Activated T-cell treated with anti-CD3 and anti-CD28 coated beads, Interleukin-2, amount 50 U/mL, for 72 hours (primary cell): ENCODE results near the gene DNM3. TPM values are rescaled to one million over a fixed set of nuclear protein-coding genes. Genes with fewer than 3 reads are reported as not detected.

Experiments used
- ATAC-seq, 2 donors: fragments of 150-1000 bp; cut with Tn5 transposase; replicated peaks in 1 of 2; 2 replicates each; pipeline ENCODE4 v1.10.0; 2021; ENCODE audit warnings: moderate library complexity in 2 of 2, mild to moderate bottlenecking in 1 of 2
- DNase-seq, 2 donors: peaks; one replicate each; pipeline ENCODE4 v3.0.0; 2021 to 2022; ENCODE audit warnings: mixed read lengths in 1 of 2
- H3K27ac Mint-ChIP-seq: one replicate; pipeline ENCODE4 v1.8.0; 2022; ENCODE audit warnings: mild to moderate bottlenecking, moderate library complexity, mixed read lengths
- H3K27me3 Mint-ChIP-seq: one replicate; pipeline ENCODE4 v1.8.0; 2022; ENCODE audit warnings: low read depth, mixed read lengths
- H3K36me3 Mint-ChIP-seq, 2 donors: one replicate each; pipeline ENCODE4 v1.8.0; 2022; ENCODE audit warnings: mixed read lengths in 2 of 2, mild to moderate bottlenecking in 1 of 2; ENCODE audit not compliant: insufficient read depth in 2 of 2
- H3K4me1 Mint-ChIP-seq: one replicate; pipeline ENCODE4 v1.8.0; 2022; ENCODE audit warnings: low read depth, mixed read lengths
- H3K4me3 Mint-ChIP-seq, 2 donors: one replicate each; pipeline ENCODE4 v1.8.0; 2022; ENCODE audit warnings: mild to moderate bottlenecking in 2 of 2, mixed read lengths in 2 of 2, moderate library complexity in 2 of 2
- H3K9me3 Mint-ChIP-seq, 2 donors: one replicate each; pipeline ENCODE4 v1.8.0; 2022; ENCODE audit warnings: mixed read lengths in 2 of 2
- total RNA-seq, 2 donors: library from RNA; stranded (reverse); gene quantifications; one replicate each; pipeline ENCODE4 v1.2.3, GENCODE V29; 2022

The DNM3 gene
- total RNA-seq, 2 donors from 2014 or later, result 1.5 to 3.4 TPM

- Mint-ChIP-seq H3K27me3 (peaks cover 9% of the 10 kb centered on the region), H3K4me3 (no peak overlapping the region), H3K36me3 (no peaks in the 10 kb centered on the region), H3K9me3 (no peaks in the 10 kb centered on the region), H3K4me1 (no peaks in the 10 kb centered on the region), H3K27ac (no peak overlapping the region)
- DNase-seq (no peak), ATAC-seq (no peak)
Measured at GRCh38 chr1:171949316-171949715, 108.0 kb downstream of the DNM3 start.

- no peaks in the 10 kb centered on the region for H3K9me3 Mint-ChIP-seq
Measured at GRCh38 chr1:171953835-171954234, 112.5 kb downstream of the DNM3 start.

GRCh38 chr1:171954361-171954760 is 113.1 kb downstream of the DNM3 start:
- H3K27me3 Mint-ChIP-seq, result peaks cover 9% of the 10 kb centered on the region
- no peak overlapping the region for H3K4me3 Mint-ChIP-seq
- no peaks in the 10 kb centered on the region for H3K4me1 Mint-ChIP-seq
- no peak for ATAC-seq
- no peak for DNase-seq
- H3K36me3 Mint-ChIP-seq, result no peaks in the 10 kb centered on the region
- H3K27ac Mint-ChIP-seq, result no peak overlapping the region
- no peaks in the 10 kb centered on the region for H3K9me3 Mint-ChIP-seq

More at GRCh38 chr1:171953835-171954234, 112.5 kb downstream of the DNM3 start:
- Mint-ChIP-seq H3K4me3 (no peak overlapping the region), H3K27me3 (peaks cover 9% of the 10 kb centered on the region), H3K4me1 (no peaks in the 10 kb centered on the region), H3K27ac (no peak overlapping the region), H3K36me3 (no peaks in the 10 kb centered on the region)
- DNase-seq (no peak), ATAC-seq (no peak)

GRCh38 chr1:171961861-171962260 is 120.6 kb downstream of the DNM3 start:
- Mint-ChIP-seq H3K4me1 (no peaks in the 10 kb centered on the region), H3K36me3 (no peaks in the 10 kb centered on the region), H3K4me3 (no peak overlapping the region), H3K9me3 (no peaks in the 10 kb centered on the region), H3K27me3 (no peaks in the 10 kb centered on the region), H3K27ac (no peak overlapping the region)
- DNase-seq, result no peak
- ATAC-seq, result no peak

GRCh38 chr1:171963762-171964161 is 122.5 kb downstream of the DNM3 start:
- DNase-seq (no peak), ATAC-seq (no peak)
- H3K27ac Mint-ChIP-seq, result no peak overlapping the region
- no peaks in the 10 kb centered on the region for H3K27me3 Mint-ChIP-seq
- H3K36me3 Mint-ChIP-seq, result no peaks in the 10 kb centered on the region
- H3K4me3 Mint-ChIP-seq, result no peak overlapping the region
- H3K4me1 Mint-ChIP-seq, result no peaks in the 10 kb centered on the region
- no peaks in the 10 kb centered on the region for H3K9me3 Mint-ChIP-seq

GRCh38 chr1:171965777-171966176 is 124.5 kb downstream of the DNM3 start:
- no peak for DNase-seq
- H3K36me3 Mint-ChIP-seq, result no peaks in the 10 kb centered on the region
- no peaks in the 10 kb centered on the region for H3K4me1 Mint-ChIP-seq
- no peak overlapping the region for H3K27ac Mint-ChIP-seq
- H3K27me3 Mint-ChIP-seq, result no peaks in the 10 kb centered on the region
- no peak for ATAC-seq
- H3K4me3 Mint-ChIP-seq, result no peak overlapping the region
- H3K9me3 Mint-ChIP-seq, result no peaks in the 10 kb centered on the region

GRCh38 chr1:171966426-171967220 is 125.3 kb downstream of the DNM3 start:
- Mint-ChIP-seq H3K9me3 (no peaks in the 10 kb centered on the region), H3K27ac (no peak overlapping the region), H3K4me1 (no peaks in the 10 kb centered on the region), H3K4me3 (no peak overlapping the region), H3K36me3 (no peaks in the 10 kb centered on the region), H3K27me3 (no peaks in the 10 kb centered on the region)
- DNase-seq (no peak), ATAC-seq (no peak)

GRCh38 chr1:171969226-171969625 is 127.9 kb downstream of the DNM3 start:
- Mint-ChIP-seq H3K4me1 (no peaks in the 10 kb centered on the region), H3K4me3 (no peak overlapping the region), H3K27me3 (peaks cover 5% of the 10 kb centered on the region), H3K27ac (no peak overlapping the region), H3K36me3 (no peaks in the 10 kb centered on the region), H3K9me3 (no peaks in the 10 kb centered on the region)
- ATAC-seq (no peak), DNase-seq (no peak)

- no peak for DNase-seq
- Mint-ChIP-seq H3K27ac (no peak overlapping the region), H3K4me3 (no peak overlapping the region), H3K27me3 (peaks cover 5% of the 10 kb centered on the region), H3K36me3 (no peaks in the 10 kb centered on the region), H3K4me1 (no peaks in the 10 kb centered on the region), H3K9me3 (no peaks in the 10 kb centered on the region)
- no peak for ATAC-seq
Measured at GRCh38 chr1:171969813-171970212, 128.5 kb downstream of the DNM3 start.

- Mint-ChIP-seq H3K27me3 (peaks cover 5% of the 10 kb centered on the region), H3K4me3 (no peak overlapping the region), H3K4me1 (no peaks in the 10 kb centered on the region), H3K9me3 (peaks cover 2% of the 10 kb centered on the region in 2 donors), H3K36me3 (no peaks in the 10 kb centered on the region), H3K27ac (no peak overlapping the region)
- no peak for ATAC-seq
- DNase-seq, result no peak
Measured at GRCh38 chr1:171972846-171973245, 131.5 kb downstream of the DNM3 start.

GRCh38 chr1:171973421-171973820 is 132.1 kb downstream of the DNM3 start:
- ATAC-seq, result no peak
- H3K27me3 Mint-ChIP-seq, result peaks cover 5% of the 10 kb centered on the region
- H3K27ac Mint-ChIP-seq, result no peak overlapping the region
- no peaks in the 10 kb centered on the region for H3K36me3 Mint-ChIP-seq
- DNase-seq, result no peak
- no peak overlapping the region for H3K4me3 Mint-ChIP-seq
- no peaks in the 10 kb centered on the region for H3K4me1 Mint-ChIP-seq
- H3K9me3 Mint-ChIP-seq, result peaks cover 2% of the 10 kb centered on the region in 2 donors

- H3K36me3 Mint-ChIP-seq, result no peaks in the 10 kb centered on the region
- H3K4me3 Mint-ChIP-seq, result no peak overlapping the region
- H3K4me1 Mint-ChIP-seq, result no peaks in the 10 kb centered on the region
- no peaks in the 10 kb centered on the region for H3K9me3 Mint-ChIP-seq
- H3K27ac Mint-ChIP-seq, result no peak overlapping the region
- H3K27me3 Mint-ChIP-seq, result no peaks in the 10 kb centered on the region
- DNase-seq (no peak), ATAC-seq (no peak)
Measured at GRCh38 chr1:171981303-171981702, 140.0 kb downstream of the DNM3 start.

- H3K27me3 Mint-ChIP-seq, result no peaks in the 10 kb centered on the region
- H3K4me3 Mint-ChIP-seq, result no peak overlapping the region
- H3K4me1 Mint-ChIP-seq, result no peaks in the 10 kb centered on the region
- ATAC-seq (no peak), DNase-seq (no peak)
- H3K27ac Mint-ChIP-seq, result no peak overlapping the region
- H3K9me3 Mint-ChIP-seq, result no peaks in the 10 kb centered on the region
- no peaks in the 10 kb centered on the region for H3K36me3 Mint-ChIP-seq
Measured at GRCh38 chr1:171983584-171983983, 142.3 kb downstream of the DNM3 start.

GRCh38 chr1:171984262-171984661 is 143.0 kb downstream of the DNM3 start:
- Mint-ChIP-seq H3K36me3 (no peaks in the 10 kb centered on the region), H3K27ac (no peak overlapping the region), H3K27me3 (no peaks in the 10 kb centered on the region), H3K9me3 (no peaks in the 10 kb centered on the region), H3K4me3 (no peak overlapping the region), H3K4me1 (no peaks in the 10 kb centered on the region)
- DNase-seq, result no peak
- ATAC-seq, result no peak
